GM12878 (cell line): ENCODE measurements around the gene GALNT18. TPM values are rescaled to one million over a fixed set of nuclear protein-coding genes. Genes with fewer than 3 reads are reported as not detected.

Source experiments
- CHD1 ChIP-seq: IDR thresholded peaks from 2 replicates; pipeline ENCODE4 v1.6.1; 2012; ENCODE audit warnings: low read depth, low read length, improper control_type of control experiment
- CHD4 ChIP-seq: fragments of 200-600 bp; sonication (generic); IDR thresholded peaks from 2 replicates; pipeline ENCODE4 v1.6.1; 2016; ENCODE audit warnings: mild to moderate bottlenecking
- CUX1 ChIP-seq: IDR thresholded peaks from 2 replicates; pipeline ENCODE4 v1.6.1; 2012; ENCODE audit warnings: improper control_type of control experiment, low read depth, low read length; ENCODE audit not compliant: insufficient replicate concordance
- E4F1 ChIP-seq: fragments of 450-650 bp; IDR thresholded peaks from 2 replicates; pipeline ENCODE4 v1.6.1; 2018; ENCODE audit warnings: borderline replicate concordance, mild to moderate bottlenecking; ENCODE audit not compliant: partially characterized antibody
- IKZF1 ChIP-seq: fragments of 450-650 bp; conservative IDR thresholded peaks from 2 replicates; pipeline ENCODE4 v1.6.1; 2017; ENCODE audit warnings: antibody characterized with exemption, mild to moderate bottlenecking
- KDM1A ChIP-seq: fragments of 200-600 bp; sonication (generic); IDR thresholded peaks from 2 replicates; pipeline ENCODE4 v1.6.1; 2016; ENCODE audit warnings: borderline replicate concordance
- MAX ChIP-seq: IDR thresholded peaks from 2 replicates; pipeline ENCODE4 v1.6.1; 2012; ENCODE audit warnings: low read depth, low read length, improper control_type of control experiment
- MEF2B ChIP-seq: fragments of 450-650 bp; IDR thresholded peaks from 2 replicates; pipeline ENCODE4 v1.6.1; 2018; ENCODE audit warnings: mild to moderate bottlenecking, moderate library complexity; ENCODE audit not compliant: partially characterized antibody, poor library complexity, severe bottlenecking
- MXI1 ChIP-seq: fragments of 150-350 bp; IDR thresholded peaks from 2 replicates; pipeline ENCODE4 v1.6.1; 2011; ENCODE audit warnings: low read depth, mild to moderate bottlenecking, inconsistent platforms, low read length, improper control_type of control experiment
- NR2C1 ChIP-seq: fragments of 450-650 bp; IDR thresholded peaks from 2 replicates; pipeline ENCODE4 v1.6.1; 2017; ENCODE audit warnings: antibody characterized with exemption, mild to moderate bottlenecking, moderate library complexity
- NRF1 ChIP-seq: conservative IDR thresholded peaks from 2 replicates; pipeline ENCODE4 v1.6.1; 2011; ENCODE audit warnings: mild to moderate bottlenecking, low read depth, low read length, improper control_type of control experiment
- PML ChIP-seq: IDR thresholded peaks from 2 replicates; pipeline ENCODE4 v1.6.1; 2012; ENCODE audit warnings: low read length, inconsistent platforms
- POLR2AphosphoS2 ChIP-seq: IDR thresholded peaks from 2 replicates; pipeline ENCODE4 v1.6.1; 2011; ENCODE audit warnings: low read depth, mild to moderate bottlenecking, low read length, improper control_type of control experiment, moderate library complexity
- RAD51 ChIP-seq: fragments of 450-650 bp; IDR thresholded peaks from 2 replicates; pipeline ENCODE4 v1.6.1; 2016; ENCODE audit warnings: moderate library complexity, mild to moderate bottlenecking, inconsistent platforms
- REST ChIP-seq: IDR thresholded peaks from 2 replicates; pipeline ENCODE4 v1.6.1; 2012; ENCODE audit warnings: mild to moderate bottlenecking, low read depth, low read length
- SP1 ChIP-seq: IDR thresholded peaks from one replicate; pipeline ENCODE4 v1.6.1; 2011; ENCODE audit warnings: low read depth, low read length
- STAT3 ChIP-seq: IDR thresholded peaks from 2 replicates; pipeline ENCODE4 v1.6.1; 2011; ENCODE audit warnings: low read depth, low read length, improper control_type of control experiment
- USF2 ChIP-seq: IDR thresholded peaks from 2 replicates; pipeline ENCODE4 v1.6.1; 2011; ENCODE audit warnings: low read depth, low read length, improper control_type of control experiment, borderline replicate concordance
- ZNF384 ChIP-seq: IDR thresholded peaks from 2 replicates; pipeline ENCODE4 v1.6.1; 2012; ENCODE audit warnings: low read depth, mild to moderate bottlenecking, low read length, improper control_type of control experiment, borderline replicate concordance
- polyA plus RNA-seq, 11 experiments: library from polyadenylated mRNA; depleted of rRNA in 4 of 11; unstranded in 6 of 11; stranded (reverse) in 5 of 11; fragments of >200 nt; fragmentation: Nextera tagmentation in 4 of 11; fragmentation: Illumina TruSeq in 1 of 11; extraction: Ambion mirVana in 4 of 11; extraction: Trizol in 1 of 11; gene quantifications; 1 replicate in 1 of 11; 2 replicates in 10 of 11; pipeline versions ENCODE4 v1.2.1 to v1.2.3, GENCODE V29; 2011 to 2016; ENCODE audit warnings: inconsistent platforms in 2 of 11, missing spikeins in 2 of 11, low read depth in 1 of 11
- total RNA-seq, 4 experiments: library from RNA; depleted of rRNA in 3 of 4; stranded (reverse); fragments of >200 nt in 3 of 4; fragmentation: Illumina TruSeq in 1 of 4; extraction: Trizol in 1 of 4; gene quantifications; 2 replicates each; pipeline versions ENCODE4 v1.2.1 to v1.2.3, GENCODE V29; 2013 to 2021

GALNT18 gene
- total and polyA plus RNA-seq, 10 of the 15 experiments (the other 5 are each of a cell fraction or from before 2014, with no cell fraction given), result 1.2 to 14.2 (median 6.3) TPM

- TF ChIP-seq NRF1 (no peak), POLR2AphosphoS2 (no peak), IKZF1 (no peak), ZNF384 (no peak), MAX (no peak), CHD1 (no peak), PML (no peak), CHD4 (no peak), REST (no peak), CUX1 (no peak), NR2C1 (no peak), MXI1 (peak; percentile 34; the same call in 1 of the 2 replicates), RAD51 (peak; percentile 32; the same call in 1 of the 2 replicates), KDM1A (no peak), USF2 (no peak), STAT3 (no peak), E4F1 (no peak), MEF2B (peak; percentile 12), SP1 (no peak)
These were observed 2.8 kb downstream of the GALNT18 start (continued) for GRCh38 chr11:11618973-11619435.
